OCI-LY7 (cell line): ENCODE data around the gene PMCH. TPM values are rescaled to one million over a fixed set of nuclear protein-coding genes. Genes with fewer than 3 reads are reported as not detected.
"Not testable (repeated sequence)": the region's sequence is repeated elsewhere in the genome, so short reads cannot be mapped to it uniquely, and the experiment has no call there.

Experiments
- BruUV-seq: library from RNA; stranded (reverse); fragments of 400-500 nt; replicated peaks from 2 replicates; lab custom pipeline; 2021; lab: Mats Ljungman, UMichigan
- CTCF ChIA-PET: fragments of 300-600 bp; sonication (Branson Sonifier 250); formaldehyde crosslinking; loops from one replicate; lab custom pipeline; 2022; ENCODE audit warnings: antibody characterized with exemption; ENCODE audit not compliant: unreplicated experiment; lab: Charles Lee
- POLR2A ChIA-PET: fragments of 300-600 bp; sonication (Branson Sonifier 250); formaldehyde crosslinking; loops from one replicate; lab custom pipeline; 2022; ENCODE audit warnings: antibody characterized with exemption; lab: Charles Lee
- DNase-seq: peaks from one replicate; pipeline ENCODE4 v3.0.0-alpha.2; 2015; ENCODE audit warnings: low spot score
- H2AFZ ChIP-seq: fragments of 200-600 bp; sonication (generic), shearing (Covaris generic); 2 replicates; pipeline ENCODE4 v1.6.1; 2014; ENCODE audit warnings: mild to moderate bottlenecking, antibody characterized with exemption, low read length, moderate library complexity
- H3K27ac ChIP-seq: fragments of 200-600 bp; sonication (generic); 2 replicates; pipeline ENCODE4 v1.5.1; 2014; ENCODE audit warnings: mixed run types, low read depth, mild to moderate bottlenecking, moderate library complexity, low read length, inconsistent platforms; ENCODE audit not compliant: poor library complexity, severe bottlenecking
- H3K36me3 ChIP-seq: fragments of 200-600 bp; sonication (generic); 2 replicates; pipeline ENCODE4 v1.6.1; 2014; ENCODE audit warnings: mild to moderate bottlenecking, antibody characterized with exemption, low read length, moderate library complexity, mixed read lengths; ENCODE audit not compliant: insufficient read depth
- H3K4me1 ChIP-seq: fragments of 200-600 bp; sonication (generic); 2 replicates; pipeline ENCODE4 v1.5.1; 2014; ENCODE audit warnings: mild to moderate bottlenecking, low read length; ENCODE audit not compliant: insufficient read depth, poor library complexity, severe bottlenecking
- H3K4me2 ChIP-seq: fragments of 200-600 bp; sonication (generic); 2 replicates; pipeline ENCODE4 v1.6.1; 2014; ENCODE audit warnings: mild to moderate bottlenecking, low read length
- H3K4me3 ChIP-seq: fragments of 200-600 bp; sonication (generic); 2 replicates; pipeline ENCODE4 v1.5.1; 2014; ENCODE audit warnings: mild to moderate bottlenecking, low read depth, low read length; ENCODE audit not compliant: poor library complexity, severe bottlenecking
- H3K79me2 ChIP-seq: fragments of 200-600 bp; sonication (generic); 2 replicates; pipeline ENCODE4 v1.6.1; 2016; ENCODE audit warnings: low read depth, mild to moderate bottlenecking, low read length, moderate library complexity, mixed read lengths; ENCODE audit not compliant: insufficient read depth
- H3K9me2 ChIP-seq: fragments of 200-600 bp; sonication (generic); 2 replicates; pipeline ENCODE4 v1.6.1; 2016; ENCODE audit warnings: mild to moderate bottlenecking, low read length, mixed read lengths; ENCODE audit not compliant: insufficient read depth
- H3K9me3 ChIP-seq: fragments of 200-600 bp; sonication (generic); 2 replicates; pipeline ENCODE4 v1.6.1; 2014; ENCODE audit warnings: mild to moderate bottlenecking, mixed run types, low read length, mixed read lengths
- H4K20me1 ChIP-seq: fragments of 200-600 bp; sonication (generic); 2 replicates; pipeline ENCODE4 v1.6.1; 2014; ENCODE audit warnings: mild to moderate bottlenecking, antibody characterized with exemption, low read length, moderate library complexity, mixed read lengths; ENCODE audit not compliant: insufficient read depth
- CTCF ChIP-seq: fragments of 200-600 bp; sonication (generic); conservative IDR thresholded peaks from 2 replicates; pipeline ENCODE4 v1.5.1; 2014; ENCODE audit warnings: mild to moderate bottlenecking, antibody characterized with exemption, low read length, moderate library complexity, mixed read lengths
- EZH2phosphoT487 ChIP-seq: fragments of 200-600 bp; sonication (generic); IDR thresholded peaks from 2 replicates; pipeline ENCODE4 v1.6.1; 2018; ENCODE audit warnings: low read depth, borderline replicate concordance, mild to moderate bottlenecking, mixed run types, antibody characterized with exemption, low read length, moderate library complexity, mixed read lengths
- intact Hi-C: fragments of 100-400 bp; cut with micrococcal nuclease; formaldehyde crosslinking; loops from one replicate; pipeline ENCODE4 v1.10.0; 2022; ENCODE audit not compliant: unreplicated experiment
- small RNA-seq: library from RNA; depleted of rRNA; stranded (forward); fragments of <200 nt; gene quantifications from one replicate; pipeline ENCODE3, GENCODE V24; 2014
- total RNA-seq, 2 experiments: library from RNA; depleted of rRNA in 1 of 2; stranded (reverse); fragments of >200 nt in 1 of 2; shearing (Covaris generic) in 1 of 2; gene quantifications; 2 replicates each; pipeline ENCODE4 v1.2.3, GENCODE V29; 2014 to 2022

Gene PMCH
- total RNA-seq, 2 experiments from 2014 or later: not detected

- intact Hi-C loops: no loop called here
- Histone ChIP-seq H3K36me3 (peaks cover 29% of the 10 kb centered on the region), H3K9me3 (no peaks in the 10 kb centered on the region), H3K27ac (no peak overlapping the region), H3K9me2 (no peaks in the 10 kb centered on the region), H3K4me3 (no peak overlapping the region), H2AFZ (no peak overlapping the region), H3K4me1 (no peaks in the 10 kb centered on the region), H3K4me2 (no peak overlapping the region), H3K79me2 (no peaks in the 10 kb centered on the region), H4K20me1 (no peaks in the 10 kb centered on the region)
- CTCF ChIA-PET: no interaction called here
- TF ChIP-seq EZH2phosphoT487 (no peak), CTCF (no peak)
- no TSS peak for BruUV-seq
- no peak for DNase-seq
- POLR2A ChIA-PET: no interaction called here
Observed at GRCh38 chr12:102163383-102163782, 34.2 kb downstream of the PMCH start.

GRCh38 chr12:102155206-102155605, 42.4 kb downstream of the PMCH start:
- intact Hi-C loops, H2AFZ ChIP-seq, H3K27ac ChIP-seq, H3K9me2 ChIP-seq, H3K9me3 ChIP-seq, BruUV-seq, H3K4me3 ChIP-seq, H3K79me2 ChIP-seq, DNase-seq, H3K4me1 ChIP-seq, H3K4me2 ChIP-seq, H4K20me1 ChIP-seq: not testable (repeated sequence)
- ChIA-PET CTCF (interaction anchor here (0.6 kb wide), 1 partner anchor 21 kb away, joined by 3 read pairs; no protein-coding TSS in a partner anchor), POLR2A (interaction anchor here (0.6 kb wide), 1 partner anchor 728 kb away, joined by 3 read pairs; no protein-coding TSS in a partner anchor)
- H3K36me3 ChIP-seq: peaks cover 44% of the 10 kb centered on the region

GRCh38 chr12:102147062-102147587, 50.5 kb downstream of the PMCH start:
- H3K4me2 ChIP-seq, H4K20me1 ChIP-seq, POLR2A ChIA-PET, H3K4me3 ChIP-seq, H2AFZ ChIP-seq, H3K4me1 ChIP-seq, H3K9me3 ChIP-seq, H3K9me2 ChIP-seq, BruUV-seq, H3K27ac ChIP-seq, CTCF ChIA-PET, intact Hi-C loops, DNase-seq: not testable (repeated sequence)
- H3K36me3 ChIP-seq: peaks cover 64% of the 10 kb centered on the region
- peaks cover 16% of the 10 kb centered on the region; the same call in 1 of the 2 replicates for H3K79me2 ChIP-seq

Small RNAs within 50 kb of the gene (small RNA-seq; reads per million reads assigned to genes)
- gene RN7SL793P: not detected

Other genes with a start within 250 kb of the PMCH start
- gene WASHC3, start 135.8 kb downstream of the PMCH start, total RNA-seq (2014; rRNA removed; shearing (Covaris generic)): 28.4 and 29.2 TPM in 2 replicates
- 33.3 and 34.4 TPM in 2 replicates for gene WASHC3, start 135.8 kb downstream of the PMCH start, total RNA-seq (2022)
- gene NUP37, start 77.7 kb downstream of the PMCH start, total RNA-seq (2014; rRNA removed; shearing (Covaris generic)): 32.9 and 40.6 TPM in 2 replicates
- gene NUP37, start 77.7 kb downstream of the PMCH start, total RNA-seq (2022): 70.3 and 72.8 TPM in 2 replicates
- gene PARPBP, start 77.7 kb downstream of the PMCH start, total RNA-seq (2014; rRNA removed; shearing (Covaris generic)): 32.9 and 48.8 TPM in 2 replicates
- 48.3 and 49.8 TPM in 2 replicates for gene PARPBP, start 77.7 kb downstream of the PMCH start, total RNA-seq (2022)